ENCODE measurements around the gene RASGEF1C.

RASGEF1C gene

GRCh38 chr5:180088561-180088960, 120.5 kb downstream of the RASGEF1C start:
- Mint-ChIP-seq H3K36me3 (ENCODE audit: low read depth) (no peaks in the 10 kb centered on the region), H3K27ac (peak overlapping the region; percentile 33 to 58 (median 41)), H3K9me3 (no peaks in the 10 kb centered on the region), H3K4me1 (peaks cover 4% of the 10 kb centered on the region), H3K4me3 (peak overlapping the region; percentile 51 to 77 (median 64)), H3K27me3 (ENCODE audit: low read depth) (peaks cover 4% of the 10 kb centered on the region)
- TF ChIP-seq CTCF (IDR thresholded peaks at IDR 0.05; ENCODE audit: unreplicated experiment in 3 of 3) = no peak

- H3K4me3 Mint-ChIP-seq = no peak overlapping the region
- H3K4me1 Mint-ChIP-seq = peaks cover 10% of the 10 kb centered on the region
- no peaks in the 10 kb centered on the region for H3K9me3 Mint-ChIP-seq
- no peak for TF ChIP-seq CTCF (IDR thresholded peaks at IDR 0.05; ENCODE audit: unreplicated experiment in 3 of 3)
- H3K27me3 Mint-ChIP-seq (ENCODE audit: low read depth) = peaks cover 5% of the 10 kb centered on the region
- H3K27ac Mint-ChIP-seq = no peak overlapping the region
- H3K36me3 Mint-ChIP-seq (ENCODE audit: low read depth) = no peaks in the 10 kb centered on the region
These were observed 122.1 kb downstream of the RASGEF1C start for GRCh38 chr5:180086816-180087399.

- Mint-ChIP-seq H3K4me3 (no peak overlapping the region), H3K4me1 (peaks cover 6% of the 10 kb centered on the region), H3K9me3 (no peaks in the 10 kb centered on the region), H3K27me3 (ENCODE audit: low read depth) (peaks cover 4% of the 10 kb centered on the region), H3K27ac (no peak overlapping the region), H3K36me3 (ENCODE audit: low read depth) (no peaks in the 10 kb centered on the region)
- TF ChIP-seq CTCF (IDR thresholded peaks at IDR 0.05; ENCODE audit: unreplicated experiment in 3 of 3) = no peak
These were observed 123.2 kb downstream of the RASGEF1C start for GRCh38 chr5:180085837-180086236.

DNA sequence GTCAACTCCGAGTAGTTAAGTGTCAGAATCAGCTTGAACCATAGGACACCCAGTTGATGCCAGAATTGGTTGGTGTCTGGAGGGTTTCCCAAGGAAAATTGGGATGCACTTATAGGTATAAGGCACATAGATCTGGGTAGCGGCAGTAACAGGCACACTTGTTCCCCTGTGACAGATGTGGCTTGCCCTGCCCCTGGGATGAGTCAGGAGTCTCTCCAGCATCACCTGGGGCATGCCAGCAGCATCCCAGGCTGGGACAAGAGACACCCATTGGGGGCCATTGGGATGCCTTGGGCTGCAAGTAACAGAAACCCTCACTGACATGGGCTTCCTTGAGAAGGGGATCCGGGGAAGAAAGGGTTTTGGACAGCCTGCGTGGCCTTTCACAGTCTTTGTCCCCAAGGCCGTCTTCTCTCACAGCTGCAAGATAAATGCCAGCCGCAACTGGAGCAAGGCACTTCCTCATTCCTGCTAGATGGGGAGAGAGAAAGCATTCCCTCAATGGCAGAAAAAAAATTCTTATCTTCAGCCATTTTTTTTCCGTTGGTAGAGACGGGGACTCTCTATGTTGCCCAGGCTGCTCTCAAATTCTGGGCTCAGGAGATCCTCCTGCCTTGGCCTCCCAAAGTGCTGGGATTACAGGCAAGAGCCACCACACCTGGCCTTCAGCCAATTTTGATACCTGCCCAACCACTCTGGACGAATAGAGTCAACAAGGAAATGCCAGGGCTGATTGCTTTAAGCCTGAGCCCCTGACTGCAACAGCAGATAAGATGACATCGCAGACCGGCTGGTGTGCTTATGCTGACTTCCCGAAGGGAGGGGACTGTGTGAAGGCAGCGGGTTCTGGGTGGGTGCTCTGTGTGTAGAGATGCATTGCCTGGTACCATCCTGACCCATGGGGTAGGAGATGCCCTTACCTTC, 124.1 kb downstream of the RASGEF1C start:
- Mint-ChIP-seq H3K4me1 (peaks cover 6% of the 10 kb centered on the region), H3K9me3 (no peaks in the 10 kb centered on the region), H3K4me3 (no peak overlapping the region), H3K27me3 (ENCODE audit: low read depth) (peaks cover 10% of the 10 kb centered on the region), H3K27ac (no peak overlapping the region), H3K36me3 (ENCODE audit: low read depth) (no peaks in the 10 kb centered on the region)
- no peak for TF ChIP-seq CTCF (IDR thresholded peaks at IDR 0.05; ENCODE audit: unreplicated experiment in 3 of 3)

- no peaks in the 10 kb centered on the region for H3K9me3 Mint-ChIP-seq
- no peaks in the 10 kb centered on the region for H3K36me3 Mint-ChIP-seq (ENCODE audit: low read depth)
- no peak overlapping the region for H3K4me3 Mint-ChIP-seq
- H3K4me1 Mint-ChIP-seq = peaks cover 6% of the 10 kb centered on the region
- peak overlapping the region in 1 of 3 experiments; percentile 24 for H3K27ac Mint-ChIP-seq
- no peak for TF ChIP-seq CTCF (IDR thresholded peaks at IDR 0.05; ENCODE audit: unreplicated experiment in 3 of 3)
- peaks cover 10% of the 10 kb centered on the region for H3K27me3 Mint-ChIP-seq (ENCODE audit: low read depth)
These were observed 125.4 kb downstream of the RASGEF1C start for GRCh38 chr5:180083529-180084060.
